ENCODE measurements around the gene NTMT1. TPM values are rescaled to one million over a fixed set of nuclear protein-coding genes. Genes with fewer than 3 reads are reported as not detected.

NTMT1 gene
- polyA plus RNA-seq, 3 donors = 16.0 to 43.9 (median 28.2) TPM

GRCh38 chr9:129612815-129613519 is 13.0 kb upstream of the NTMT1 start:
- WGBS (ENCODE audit: insufficient coverage) = 83% methylated on average over 13 of the region's 15 CpGs
- H3K4me2 ChIP-seq (replicated peaks; ENCODE audit: extremely low read depth, low read length, poor library complexity, severe bottlenecking) = no peak overlapping the region
- no peak for DNase-seq
- no peaks in the 10 kb centered on the region for H4K20me1 ChIP-seq (ENCODE audit: insufficient read depth, low read length)
- peaks cover 6 to 15% (median 8%) of the 10 kb centered on the region in 3 donors for H3K27me3 Mint-ChIP-seq (ENCODE audit: low read depth in 3 of 3)
- no peak overlapping the region for H3K4me3 Mint-ChIP-seq
- TF ChIP-seq CTCF (IDR thresholded peaks at IDR 0.05) = no peak
- H3K36me3 Mint-ChIP-seq = no peaks in the 10 kb centered on the region
- no peak overlapping the region for H3K27ac ChIP-seq (ENCODE audit: low read depth in 1 of 2, low read length in 2 of 2)
- peaks cover 29 to 33% of the 10 kb centered on the region in 2 donors for H3K4me1 ChIP-seq (ENCODE audit: control insufficient read depth in 1 of 2, insufficient read depth in 2 of 2, low read length in 2 of 2)
- H2AFZ ChIP-seq (ENCODE audit: insufficient read depth, low read depth, low read length, poor library complexity, severe bottlenecking) = no peak overlapping the region
- intact Hi-C loops (cut with micrococcal nuclease) = loop anchor here in 1 of 2 donors (5.0 to 10.0 kb wide), 2 partner anchors 288 to 481 kb away; no protein-coding TSS in a partner anchor
- H3K27me3 ChIP-seq (ENCODE audit: control insufficient read depth in 2 of 2, insufficient read depth in 2 of 2, low read length in 2 of 2) = no peaks in the 10 kb centered on the region
- peaks cover 28% of the 10 kb centered on the region for H3K4me1 Mint-ChIP-seq
- peaks cover 0 to 2% (median 0%) of the 10 kb centered on the region in 7 donors for H3K9me3 Mint-ChIP-seq
- H3K27ac Mint-ChIP-seq = peak overlapping the region in 1 of 7 donors; percentile 19
- no peaks in the 10 kb centered on the region for H3K9me3 ChIP-seq (replicated peaks in 1 of 2; ENCODE audit: control insufficient read depth in 1 of 2, insufficient read depth in 1 of 2, low read length in 2 of 2)
- no peaks in the 10 kb centered on the region for H3K79me2 ChIP-seq (ENCODE audit: insufficient read depth, low read length)
- no peak overlapping the region for H3K9ac ChIP-seq (ENCODE audit: insufficient read depth, low read length, poor library complexity, severe bottlenecking)
- no peaks in the 10 kb centered on the region for H3K36me3 ChIP-seq (replicated peaks in 1 of 2; ENCODE audit: control insufficient read depth in 1 of 2, insufficient read depth in 2 of 2, low read length in 2 of 2)
- H3K4me3 ChIP-seq (replicated peaks in 1 of 3; ENCODE audit: low read depth in 2 of 3, low read length in 3 of 3) = no peak overlapping the region

DNA sequence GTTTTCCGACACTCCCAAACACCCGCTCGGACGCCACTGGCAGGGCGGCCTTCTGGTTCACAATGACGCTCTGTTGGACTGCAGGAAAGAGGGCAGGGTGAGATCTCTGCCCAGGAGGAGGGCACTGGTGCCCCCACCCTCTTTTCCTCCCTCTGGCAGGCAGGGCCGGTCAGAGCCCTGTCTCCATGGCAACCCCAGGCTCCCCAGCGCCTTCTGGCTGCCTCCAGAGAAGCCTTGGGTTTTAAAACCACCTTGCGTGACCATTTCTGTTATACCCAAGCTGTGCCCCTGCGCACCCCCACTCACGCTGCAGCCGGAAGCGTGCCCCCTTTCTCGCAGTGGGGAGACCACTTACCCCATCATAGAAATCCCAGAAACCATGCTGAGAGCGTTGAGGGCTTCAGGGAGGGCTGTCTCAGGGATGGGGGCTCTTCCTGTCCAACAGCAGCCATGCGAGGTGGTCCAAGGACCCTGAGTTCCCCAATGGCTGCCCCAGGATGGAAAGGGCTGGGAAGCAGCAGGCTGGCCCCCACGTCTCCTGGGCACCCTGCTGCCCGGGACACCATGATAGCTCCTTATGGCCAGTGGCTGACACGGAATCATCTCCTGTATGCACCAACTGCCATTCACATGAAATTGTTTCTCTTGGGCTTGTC is 12.3 kb upstream of the NTMT1 start:
- H3K4me1 ChIP-seq (ENCODE audit: control insufficient read depth in 1 of 2, insufficient read depth in 2 of 2, low read length in 2 of 2) = peaks cover 22 to 26% of the 10 kb centered on the region in 2 donors
- peaks cover 0 to 2% (median 0%) of the 10 kb centered on the region in 7 donors for H3K9me3 Mint-ChIP-seq
- no peaks in the 10 kb centered on the region for H3K9me3 ChIP-seq (replicated peaks in 1 of 2; ENCODE audit: control insufficient read depth in 1 of 2, insufficient read depth in 1 of 2, low read length in 2 of 2)
- H3K4me3 ChIP-seq (replicated peaks in 1 of 3; ENCODE audit: low read depth in 2 of 3, low read length in 3 of 3) = no peak overlapping the region
- no peaks in the 10 kb centered on the region for H3K36me3 ChIP-seq (replicated peaks in 1 of 2; ENCODE audit: control insufficient read depth in 1 of 2, insufficient read depth in 2 of 2, low read length in 2 of 2)
- no peaks in the 10 kb centered on the region for H3K79me2 ChIP-seq (ENCODE audit: insufficient read depth, low read length)
- H3K4me3 Mint-ChIP-seq = no peak overlapping the region
- no peak overlapping the region for H3K27ac Mint-ChIP-seq
- intact Hi-C loops (cut with micrococcal nuclease) = loop anchor here in 1 of 2 donors (5.0 to 10.0 kb wide), 2 partner anchors 289 to 481 kb away; no protein-coding TSS in a partner anchor
- no peak for TF ChIP-seq CTCF (IDR thresholded peaks at IDR 0.05)
- H3K27me3 ChIP-seq (ENCODE audit: control insufficient read depth in 2 of 2, insufficient read depth in 2 of 2, low read length in 2 of 2) = peaks cover 0 to 5% of the 10 kb centered on the region in 2 donors
- no peak overlapping the region for H3K4me2 ChIP-seq (replicated peaks; ENCODE audit: extremely low read depth, low read length, poor library complexity, severe bottlenecking)
- H3K9ac ChIP-seq (ENCODE audit: insufficient read depth, low read length, poor library complexity, severe bottlenecking) = no peak overlapping the region
- peaks cover 7 to 17% (median 8%) of the 10 kb centered on the region in 3 donors for H3K27me3 Mint-ChIP-seq (ENCODE audit: low read depth in 3 of 3)
- DNase-seq = no peak
- H3K36me3 Mint-ChIP-seq = peaks cover 0 to 2% of the 10 kb centered on the region in 2 donors
- no peak overlapping the region for H3K27ac ChIP-seq (ENCODE audit: low read depth in 1 of 2, low read length in 2 of 2)
- peaks cover 21% of the 10 kb centered on the region for H3K4me1 Mint-ChIP-seq
- 76% methylated on average over 12 of the region's 19 CpGs for WGBS (ENCODE audit: insufficient coverage)
- no peaks in the 10 kb centered on the region for H4K20me1 ChIP-seq (ENCODE audit: insufficient read depth, low read length)
- H2AFZ ChIP-seq (ENCODE audit: insufficient read depth, low read depth, low read length, poor library complexity, severe bottlenecking) = no peak overlapping the region
